AG04450 (cell line): ENCODE results near the gene POU2F1. TPM values are rescaled to one million over a fixed set of nuclear protein-coding genes. Genes with fewer than 3 reads are reported as not detected.

ENCODE experiments used
- CTCF ChIA-PET: fragments of 300-600, 350-600 bp; formaldehyde crosslinking; extraction: SDS; loops from one replicate; lab custom pipeline; 2022; ENCODE audit warnings: antibody characterized with exemption, inconsistent platforms; lab: Charles Lee
- POLR2A ChIA-PET: fragments of 350-600 bp; formaldehyde crosslinking; extraction: SDS; loops from one replicate; lab custom pipeline; 2021; ENCODE audit warnings: antibody characterized with exemption, inconsistent platforms; lab: Yijun Ruan, JAX
- DNase-seq: peaks from one replicate; pipeline ENCODE4 v3.0.0-alpha.2; 2011; ENCODE audit warnings: low read depth, low spot score
- H3K27ac ChIP-seq: one replicate; pipeline ENCODE4 v1.5.1; 2012; ENCODE audit warnings: low read depth, low read length, control low read depth
- H3K27me3 ChIP-seq: one replicate; pipeline ENCODE4 v1.6.0; 2012; ENCODE audit warnings: low read length; ENCODE audit not compliant: control insufficient read depth, insufficient read depth
- H3K4me3 ChIP-seq: 2 replicates; pipeline ENCODE4 v1.5.1; 2011; ENCODE audit warnings: mild to moderate bottlenecking, low read depth, low read length, control low read depth
- H3K9me3 ChIP-seq: 2 replicates; pipeline ENCODE4 v1.5.1; 2012; ENCODE audit warnings: low read length; ENCODE audit not compliant: control insufficient read depth, insufficient read depth
- polyA plus RNA-seq: library from polyadenylated mRNA; depleted of rRNA; stranded (reverse); fragments of >200 nt; gene quantifications from 2 replicates; pipeline ENCODE4 v1.2.3, GENCODE V29; 2011
- TF ChIP-seq, protein P1 (sequence below): IDR thresholded peaks from 2 replicates; pipeline ENCODE4 v1.5.1; 2011; ENCODE audit warnings: low read depth, low read length, control low read depth, inconsistent platforms

POU2F1 gene
- polyA plus RNA-seq, 1 experiment = 2.7 TPM

DNA sequence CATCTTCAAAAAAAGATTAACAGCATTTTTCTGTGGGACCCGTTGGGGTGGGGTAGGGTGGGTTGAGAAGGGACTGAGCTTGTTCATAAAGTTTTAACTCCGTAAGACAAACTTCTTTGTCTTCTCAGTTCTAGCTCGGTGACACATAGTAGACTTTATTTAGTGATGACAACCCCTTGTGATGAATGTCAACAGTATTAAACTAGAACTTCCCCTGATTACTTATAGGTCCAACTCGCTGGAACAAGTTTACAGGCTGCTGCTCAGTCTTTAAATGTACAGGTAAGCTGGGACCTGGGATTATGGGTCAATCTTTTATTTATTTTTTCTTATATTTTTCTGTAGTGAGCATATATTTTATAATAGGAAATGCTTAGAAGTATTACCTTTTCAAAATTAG lies 149.2 kb downstream of the POU2F1 start:
- ChIA-PET CTCF (no interaction called here), POLR2A (no interaction called here)
- TF ChIP-seq, protein P1, sequence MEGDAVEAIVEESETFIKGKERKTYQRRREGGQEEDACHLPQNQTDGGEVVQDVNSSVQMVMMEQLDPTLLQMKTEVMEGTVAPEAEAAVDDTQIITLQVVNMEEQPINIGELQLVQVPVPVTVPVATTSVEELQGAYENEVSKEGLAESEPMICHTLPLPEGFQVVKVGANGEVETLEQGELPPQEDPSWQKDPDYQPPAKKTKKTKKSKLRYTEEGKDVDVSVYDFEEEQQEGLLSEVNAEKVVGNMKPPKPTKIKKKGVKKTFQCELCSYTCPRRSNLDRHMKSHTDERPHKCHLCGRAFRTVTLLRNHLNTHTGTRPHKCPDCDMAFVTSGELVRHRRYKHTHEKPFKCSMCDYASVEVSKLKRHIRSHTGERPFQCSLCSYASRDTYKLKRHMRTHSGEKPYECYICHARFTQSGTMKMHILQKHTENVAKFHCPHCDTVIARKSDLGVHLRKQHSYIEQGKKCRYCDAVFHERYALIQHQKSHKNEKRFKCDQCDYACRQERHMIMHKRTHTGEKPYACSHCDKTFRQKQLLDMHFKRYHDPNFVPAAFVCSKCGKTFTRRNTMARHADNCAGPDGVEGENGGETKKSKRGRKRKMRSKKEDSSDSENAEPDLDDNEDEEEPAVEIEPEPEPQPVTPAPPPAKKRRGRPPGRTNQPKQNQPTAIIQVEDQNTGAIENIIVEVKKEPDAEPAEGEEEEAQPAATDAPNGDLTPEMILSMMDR = no peak

GRCh38 chr1:167371030-167371429 lies 150.3 kb downstream of the POU2F1 start:
- Histone ChIP-seq H3K4me3 (no peak overlapping the region), H3K27ac (no peak overlapping the region), H3K9me3 (no peaks in the 10 kb centered on the region), H3K27me3 (no peaks in the 10 kb centered on the region)
- POLR2A ChIA-PET = no interaction called here
- CTCF ChIA-PET = interaction anchor here (1.0 to 1.6 kb wide), 2 partner anchors 103 to 151 kb away, joined by 4 read pairs; no protein-coding TSS in a partner anchor
- DNase-seq = no peak
- TF ChIP-seq, protein P1 = no peak

More for the DNA sequence above, 149.2 kb downstream of the POU2F1 start:
- H3K27me3 ChIP-seq = no peaks in the 10 kb centered on the region
- no peak overlapping the region for H3K27ac ChIP-seq
- H3K9me3 ChIP-seq = no peaks in the 10 kb centered on the region
- no peak overlapping the region for H3K4me3 ChIP-seq
- no peak for DNase-seq

DNA sequence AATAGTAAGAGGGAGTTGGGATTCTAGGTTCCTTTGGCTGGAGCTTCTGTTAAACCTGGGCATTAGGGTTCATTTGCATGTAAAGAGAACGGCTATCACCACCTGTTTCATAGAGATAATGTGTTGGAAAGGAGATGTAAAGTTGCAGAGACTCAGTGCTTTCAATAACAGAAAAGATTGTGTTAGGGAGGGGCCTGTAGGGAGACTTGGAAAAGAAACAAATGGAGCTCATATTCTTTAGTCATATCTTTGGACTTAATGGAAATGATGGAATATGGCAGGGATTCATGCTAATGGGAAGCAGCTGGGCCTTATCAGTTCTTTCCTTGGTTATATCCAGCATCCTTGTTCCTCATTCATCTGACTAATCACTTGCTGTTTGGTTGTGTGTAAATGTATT lies 152.7 kb downstream of the POU2F1 start:
- Histone ChIP-seq H3K27me3 (no peaks in the 10 kb centered on the region), H3K4me3 (no peak overlapping the region), H3K27ac (no peak overlapping the region), H3K9me3 (no peaks in the 10 kb centered on the region)
- ChIA-PET CTCF (interaction anchor here (0.5 to 1.3 kb wide), 2 partner anchors 103 to 153 kb away, joined by 3 to 5 read pairs; partner anchors contain the start of gene POU2F1), POLR2A (no interaction called here)
- TF ChIP-seq, protein P1 = no peak
- no peak for DNase-seq

DNA sequence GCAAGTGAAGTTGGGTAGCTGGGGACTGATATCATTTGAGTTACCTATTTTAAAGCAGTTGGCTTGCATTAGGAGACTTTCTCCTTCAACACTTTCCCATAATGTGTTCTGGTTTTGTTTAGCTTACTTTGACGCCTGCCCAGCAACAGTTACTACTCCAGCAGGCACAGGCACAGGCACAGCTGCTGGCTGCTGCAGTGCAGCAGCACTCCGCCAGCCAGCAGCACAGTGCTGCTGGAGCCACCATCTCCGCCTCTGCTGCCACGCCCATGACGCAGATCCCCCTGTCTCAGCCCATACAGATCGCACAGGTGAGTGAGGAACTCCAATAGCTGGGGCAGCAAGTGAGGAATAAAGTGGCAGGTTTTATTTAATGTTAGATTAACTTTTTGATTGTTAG lies 153.3 kb downstream of the POU2F1 start:
- DNase-seq = no peak
- no peak overlapping the region for H3K4me3 ChIP-seq
- no peaks in the 10 kb centered on the region for H3K9me3 ChIP-seq
- TF ChIP-seq, protein P1 = no peak
- ChIA-PET POLR2A (no interaction called here), CTCF (interaction anchor here (0.5 to 1.5 kb wide), 3 partner anchors 27 to 154 kb away, joined by 3 to 5 read pairs (median 4); partner anchors contain the start of gene POU2F1)
- H3K27ac ChIP-seq = no peak overlapping the region
- H3K27me3 ChIP-seq = no peaks in the 10 kb centered on the region

GRCh38 chr1:167375949-167376348 lies 155.3 kb downstream of the POU2F1 start:
- no peaks in the 10 kb centered on the region for H3K9me3 ChIP-seq
- TF ChIP-seq, protein P1 = no peak
- ChIA-PET POLR2A (no interaction called here), CTCF (no interaction called here)
- H3K27me3 ChIP-seq = no peaks in the 10 kb centered on the region
- no peak for DNase-seq
- H3K27ac ChIP-seq = no peak overlapping the region
- no peak overlapping the region for H3K4me3 ChIP-seq
